NCI-H748 (cell line): ENCODE measurements around the gene ZIC4.
A peak's percentile ranks its signal among the peaks of the same experiment; 100 is the strongest.

Source experiments
- DNase-seq: peaks from one replicate; lab custom pipeline; 2025; ENCODE audit not compliant: unreplicated experiment; lab: John Stamatoyannopoulos, UW

The ZIC4 gene

DNA sequence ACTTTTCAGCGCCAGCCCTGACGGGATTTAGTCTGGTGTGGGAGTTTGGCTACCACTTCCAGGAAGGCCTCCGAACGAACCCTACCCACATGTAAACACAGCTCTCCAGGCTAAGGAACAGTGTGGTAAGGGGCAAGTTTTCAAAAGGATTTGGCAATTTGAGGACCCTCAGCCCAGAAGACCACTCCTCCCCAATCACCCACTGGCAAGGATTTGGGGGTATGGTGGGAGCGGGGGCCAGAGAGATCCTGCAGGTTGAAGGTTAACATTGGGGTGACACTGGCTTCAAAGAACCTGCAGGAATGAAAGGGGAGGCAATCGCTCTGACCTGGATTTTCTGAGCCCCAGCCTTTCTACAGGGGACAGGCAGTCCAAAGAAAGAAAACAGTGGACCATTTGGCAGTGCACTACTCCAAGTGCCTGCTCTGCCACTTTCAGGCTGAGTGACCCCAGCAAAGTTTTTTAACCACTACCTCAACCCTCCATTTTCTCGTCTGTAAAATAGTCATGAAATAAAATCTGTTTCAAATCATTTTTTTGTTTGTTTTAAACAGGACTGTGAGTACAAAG, 34.5 kb downstream of the ZIC4 start:
- no peak for DNase-seq

DNA sequence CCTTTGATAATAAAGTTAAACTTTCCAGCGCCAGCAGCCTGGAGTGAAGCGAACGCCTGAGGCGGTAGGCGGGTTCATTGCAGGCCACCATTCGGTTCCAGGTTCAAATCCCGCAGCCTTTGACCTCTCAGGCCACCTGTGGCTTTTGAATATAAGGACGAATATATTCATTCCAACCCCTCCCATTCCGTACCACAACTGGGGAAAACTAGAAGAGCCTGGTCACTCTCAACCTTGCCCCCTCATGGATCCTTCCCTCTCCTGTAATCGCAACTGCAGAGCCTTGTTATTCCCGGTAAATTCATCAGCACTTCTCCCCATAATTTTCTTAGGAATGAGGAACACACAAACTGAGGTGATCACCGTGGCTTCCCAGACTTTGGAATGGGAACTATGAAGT, 35.2 kb downstream of the ZIC4 start:
- no peak for DNase-seq

DNA sequence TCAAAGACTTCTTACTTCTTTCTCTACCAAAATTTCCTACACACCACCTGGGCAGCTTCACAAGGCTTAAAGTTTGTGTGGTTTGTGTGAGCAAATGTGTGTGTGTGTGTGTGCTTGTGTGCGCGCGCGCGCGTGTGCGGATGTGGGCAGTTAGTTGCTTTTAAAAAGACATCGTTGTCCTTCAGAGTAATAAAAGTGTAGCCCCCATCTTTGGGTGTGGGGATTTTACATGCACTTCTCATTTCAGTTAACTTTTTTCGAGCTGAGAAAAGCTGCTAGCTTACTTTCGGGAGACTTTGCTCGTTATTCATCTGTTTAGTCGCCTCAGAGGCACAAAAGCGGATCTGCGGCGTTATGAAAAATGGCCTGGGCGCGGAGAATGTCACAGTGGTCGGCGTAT, 36.0 kb downstream of the ZIC4 start:
- no peak for DNase-seq

DNA sequence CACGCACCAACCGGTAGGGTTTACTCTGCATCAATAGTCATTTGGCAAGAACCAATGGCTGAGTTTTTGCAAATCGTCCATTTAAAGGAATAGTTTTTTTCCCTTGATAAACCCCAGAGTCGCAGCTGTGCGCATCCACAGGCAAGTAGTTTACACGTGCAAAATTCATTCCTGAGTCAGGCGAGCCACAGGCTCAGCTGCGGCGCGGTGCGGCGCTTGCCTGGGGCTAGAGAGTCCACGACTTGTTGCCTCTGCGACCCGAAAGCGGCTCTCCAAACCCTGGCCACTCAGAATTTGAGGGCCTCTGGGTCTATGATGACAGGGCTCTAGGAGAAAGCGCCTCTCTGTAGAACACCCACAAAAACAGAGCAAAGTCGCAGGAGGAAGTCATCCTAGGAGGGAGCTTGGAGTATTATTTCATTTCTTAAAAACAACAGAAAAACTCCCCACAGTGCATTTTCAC, 36.7 kb downstream of the ZIC4 start:
- no peak for DNase-seq

DNA sequence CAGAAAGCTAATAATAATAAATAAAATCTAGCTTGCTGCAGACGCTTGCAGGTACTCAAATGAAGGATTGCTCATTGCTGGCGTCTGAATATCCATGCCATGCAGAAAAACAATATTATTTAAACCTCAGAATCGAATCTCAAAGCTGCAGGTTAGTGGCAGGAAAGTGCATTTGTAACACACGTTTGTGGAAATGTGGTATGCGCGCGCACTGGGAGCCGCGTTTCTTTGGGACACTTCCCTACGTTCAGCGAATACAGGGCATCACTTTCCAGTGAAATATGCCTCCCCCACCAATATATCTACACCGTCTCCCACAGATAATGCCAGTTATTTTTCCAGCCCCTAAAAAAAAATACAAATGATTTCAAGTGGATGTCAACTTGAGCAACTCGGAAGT, 37.1 kb downstream of the ZIC4 start:
- no peak for DNase-seq

DNA sequence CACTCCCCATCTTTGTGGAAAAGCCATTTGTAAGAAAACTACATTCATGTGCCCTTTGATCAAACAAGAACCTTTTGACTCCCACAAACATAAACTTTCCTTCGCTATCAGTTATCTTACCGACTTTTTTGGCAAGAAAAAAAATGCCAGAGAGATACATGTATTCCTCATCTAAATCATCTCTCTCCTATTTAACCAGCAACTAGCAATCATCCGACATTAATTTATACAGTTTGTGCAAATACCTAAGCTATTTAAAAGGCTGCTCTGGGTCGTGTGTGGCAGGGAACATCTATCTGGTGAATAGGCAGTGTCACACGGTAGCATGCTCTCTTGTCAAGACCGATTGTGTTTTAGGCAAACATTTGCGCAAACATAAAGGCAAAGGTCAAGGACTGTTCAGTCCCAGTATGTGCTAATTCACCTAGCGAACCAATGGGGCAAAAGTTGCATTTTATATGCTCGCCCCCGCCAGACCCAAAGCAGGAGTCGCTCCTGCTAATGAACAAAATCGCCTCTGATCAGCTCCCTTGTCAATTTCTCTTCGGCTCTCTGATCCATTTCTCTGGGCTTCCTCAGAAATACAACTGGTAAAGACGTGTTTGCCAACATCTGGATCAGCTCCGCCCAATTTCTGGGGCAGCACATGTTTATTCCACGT, 37.7 kb downstream of the ZIC4 start:
- peak; percentile 57 for DNase-seq

DNA sequence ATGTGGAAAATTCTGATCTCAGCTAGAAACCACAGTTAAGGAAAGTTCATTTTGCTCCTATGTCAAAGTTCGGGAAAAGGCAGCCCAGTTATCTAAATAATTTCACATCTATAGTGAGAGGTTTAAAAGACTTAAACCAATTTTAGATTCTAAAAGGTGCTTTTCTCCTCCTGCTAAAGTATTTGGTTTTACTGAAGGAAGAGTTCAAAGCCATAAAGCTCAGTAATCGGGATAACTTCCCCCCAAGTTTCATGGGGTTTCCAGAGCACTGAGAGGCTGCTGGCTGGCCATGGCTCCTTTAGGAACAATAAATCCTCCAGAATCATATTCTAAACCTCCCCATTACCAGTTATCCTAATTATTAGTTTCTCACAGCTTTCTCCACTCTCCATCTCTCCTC, 38.2 kb downstream of the ZIC4 start:
- DNase-seq, result no peak

DNA sequence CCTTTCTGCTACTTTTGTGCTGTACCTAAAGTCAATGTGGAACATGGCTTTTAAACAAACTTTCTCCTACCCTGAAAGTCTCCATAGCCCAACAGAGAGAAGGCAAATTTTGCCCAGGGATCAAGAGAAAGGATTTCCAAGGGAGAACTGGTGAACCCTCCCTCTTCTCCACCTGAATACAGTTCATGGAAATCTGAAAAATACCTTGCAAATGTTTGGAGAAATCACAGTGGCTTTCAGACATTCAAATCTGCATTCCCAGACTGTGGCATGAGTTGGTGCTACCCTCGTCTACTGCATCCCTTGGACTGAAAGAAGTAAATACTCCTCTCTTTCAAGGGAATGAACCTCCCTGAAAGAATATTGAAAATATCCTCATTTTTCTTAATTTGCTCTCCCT, 38.7 kb downstream of the ZIC4 start:
- DNase-seq, result no peak

DNA sequence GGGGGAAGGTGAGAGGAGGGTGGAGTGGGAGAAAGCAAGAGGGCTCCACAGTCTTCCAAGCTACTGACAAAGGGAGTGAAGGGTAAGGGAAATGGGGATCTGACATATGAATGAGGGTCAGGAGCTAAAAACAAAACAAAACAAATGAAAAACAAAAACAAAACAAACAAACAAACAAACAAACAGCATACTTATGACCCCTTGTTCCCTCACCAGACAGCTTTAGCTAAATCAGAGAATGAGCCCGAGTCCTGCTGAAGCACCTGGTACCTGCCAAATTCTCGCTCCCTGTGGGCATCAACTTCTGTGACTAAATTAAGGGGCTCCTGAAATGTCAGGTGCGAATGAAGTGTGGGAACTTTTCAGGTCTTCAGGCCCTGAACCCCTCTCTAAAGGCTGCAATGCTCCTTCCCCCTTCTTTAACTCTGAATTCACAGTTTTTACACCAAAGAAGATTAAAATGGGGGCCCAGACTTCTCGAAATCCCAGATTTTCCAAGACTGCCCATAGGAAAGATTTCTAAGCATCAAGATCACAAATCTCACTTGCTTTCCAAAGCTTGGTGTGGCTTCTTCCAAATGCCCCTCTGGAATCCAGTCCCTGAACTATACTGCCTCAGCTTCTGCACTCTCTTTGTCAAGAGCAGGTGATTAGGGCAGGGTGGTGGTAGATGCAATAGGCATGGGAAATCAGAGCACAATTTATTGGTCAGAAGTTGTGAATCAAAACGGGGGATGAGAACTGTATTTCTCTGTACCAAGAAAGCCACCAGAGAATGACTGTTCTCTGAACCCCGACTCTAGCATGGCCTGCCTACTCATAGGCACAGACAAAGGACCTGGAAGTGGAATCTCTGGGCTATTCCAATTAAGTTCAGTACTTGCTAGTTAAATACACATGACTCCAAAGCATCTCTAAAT, 40.9 kb downstream of the ZIC4 start:
- no peak for DNase-seq

DNA sequence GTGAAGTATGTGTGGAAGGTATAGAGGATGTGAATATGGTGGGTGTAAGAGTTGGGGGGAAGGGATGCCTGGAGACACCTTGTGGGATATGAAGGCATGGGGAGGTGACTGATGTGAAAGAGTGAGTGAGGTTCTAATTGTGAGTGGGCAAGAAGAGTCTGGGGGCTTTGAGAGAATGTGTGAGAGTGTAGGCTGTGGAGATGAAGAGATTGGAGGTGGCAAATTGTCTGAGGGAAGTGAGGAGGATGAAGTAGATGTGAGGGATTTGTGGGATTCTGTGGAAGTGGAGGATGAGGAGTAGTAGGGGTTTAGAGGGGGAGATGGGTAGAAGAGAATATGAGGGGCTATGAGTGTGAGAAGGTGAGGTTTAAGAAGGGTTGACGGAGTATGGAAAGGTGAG, 41.6 kb downstream of the ZIC4 start:
- no peak for DNase-seq

DNA sequence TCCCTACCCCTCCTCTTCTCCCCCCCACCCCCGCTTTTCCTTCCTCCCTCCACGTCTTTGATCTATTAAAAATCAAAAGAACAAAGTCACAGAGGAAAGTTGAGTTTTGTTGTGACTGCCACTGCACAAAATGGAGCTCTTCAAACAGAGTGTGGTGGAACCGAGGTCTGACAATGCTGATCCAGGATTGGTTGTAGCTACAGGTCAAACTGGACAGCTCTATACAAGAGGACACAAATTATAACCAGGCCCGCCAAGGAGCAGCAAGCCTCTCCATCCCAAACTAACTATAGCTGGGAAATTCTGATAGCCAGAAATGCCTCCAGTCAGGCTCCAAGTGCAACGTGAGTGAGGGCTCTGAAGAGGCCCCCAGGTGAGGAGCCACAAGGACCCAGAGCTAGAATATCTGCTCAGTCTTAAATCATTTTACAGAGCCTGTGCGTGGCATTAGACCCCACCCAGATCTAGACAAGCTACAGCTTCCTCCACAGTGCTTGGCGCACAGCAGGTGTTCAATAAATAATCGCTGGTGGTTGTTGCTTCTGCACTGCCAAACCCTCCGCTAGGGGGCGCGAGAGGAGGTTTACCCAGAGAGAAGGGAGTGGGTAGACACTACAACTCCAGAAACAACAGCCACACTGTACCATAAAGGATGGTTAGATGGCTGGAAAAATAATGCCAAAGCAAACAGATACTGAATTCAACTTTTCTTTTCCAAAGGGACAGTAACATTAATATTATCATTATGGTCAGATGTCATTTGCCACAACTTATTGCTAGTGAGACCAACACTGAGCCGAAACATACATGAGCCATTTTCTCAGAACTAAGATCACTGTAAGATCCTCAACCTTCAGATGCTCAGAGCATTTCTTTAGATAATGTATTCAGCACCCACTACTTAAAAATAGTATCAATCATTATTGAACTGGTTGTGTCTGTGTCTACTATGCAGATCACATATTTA, 44.6 kb downstream of the ZIC4 start:
- DNase-seq, result peak; percentile 82

DNA sequence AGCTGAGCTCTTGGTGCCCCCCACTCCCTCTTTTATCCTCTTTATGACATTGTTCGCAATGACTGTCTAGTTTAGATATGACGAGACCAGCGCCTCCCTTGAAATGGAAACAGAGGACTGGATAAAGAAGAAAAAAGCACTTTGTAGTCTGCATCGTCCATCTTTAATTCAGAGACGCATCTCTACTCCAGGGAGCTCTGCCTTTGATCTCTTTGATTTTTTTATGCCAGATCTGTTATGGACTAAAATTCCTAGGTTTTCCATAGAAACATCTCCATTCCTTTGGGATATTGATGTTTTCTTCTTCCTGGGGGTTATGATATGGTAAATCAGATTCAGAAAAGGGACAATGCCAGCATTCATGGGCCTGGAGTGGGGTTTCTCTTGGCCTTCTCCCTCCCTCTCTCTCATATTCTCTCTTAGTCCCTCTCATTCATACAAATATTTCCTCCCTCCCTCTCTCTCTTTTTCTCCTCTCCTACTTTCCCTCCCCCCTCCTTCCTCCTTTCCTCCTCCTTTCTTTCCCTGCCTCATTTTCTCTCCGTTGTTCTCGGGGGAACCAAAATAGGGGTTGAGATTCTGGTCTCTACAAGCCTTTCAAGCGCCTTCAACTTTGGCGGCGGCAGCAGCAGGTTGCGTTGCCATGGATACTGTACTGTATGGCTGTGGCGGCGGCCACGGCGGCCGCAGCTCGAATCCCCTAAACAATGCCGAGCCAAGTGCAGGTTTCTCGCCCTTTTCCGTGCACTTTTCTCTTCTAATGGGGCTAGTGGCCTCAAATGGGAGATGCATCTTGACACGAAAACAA, 45.5 kb downstream of the ZIC4 start:
- DNase-seq, result peak; percentile 85

DNA sequence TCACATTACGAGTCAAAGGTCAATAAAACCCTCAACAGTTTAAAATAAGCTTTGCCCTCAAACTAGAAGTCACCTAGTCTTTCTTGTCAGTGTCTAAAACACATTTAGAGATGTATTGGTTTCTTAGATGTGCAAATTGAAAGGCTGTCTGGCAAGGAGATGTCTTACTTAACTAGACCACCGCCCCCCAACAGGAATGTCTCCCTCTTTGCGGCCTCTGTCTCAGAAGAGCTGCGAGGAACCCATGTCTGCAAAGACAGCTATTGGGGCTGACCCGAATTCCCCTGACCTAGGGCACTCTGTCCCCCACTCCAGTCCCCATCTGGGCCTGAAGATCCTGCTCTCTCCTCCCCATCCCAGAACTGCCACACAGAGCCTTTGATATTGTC, 46.3 kb downstream of the ZIC4 start:
- DNase-seq, result no peak

DNA sequence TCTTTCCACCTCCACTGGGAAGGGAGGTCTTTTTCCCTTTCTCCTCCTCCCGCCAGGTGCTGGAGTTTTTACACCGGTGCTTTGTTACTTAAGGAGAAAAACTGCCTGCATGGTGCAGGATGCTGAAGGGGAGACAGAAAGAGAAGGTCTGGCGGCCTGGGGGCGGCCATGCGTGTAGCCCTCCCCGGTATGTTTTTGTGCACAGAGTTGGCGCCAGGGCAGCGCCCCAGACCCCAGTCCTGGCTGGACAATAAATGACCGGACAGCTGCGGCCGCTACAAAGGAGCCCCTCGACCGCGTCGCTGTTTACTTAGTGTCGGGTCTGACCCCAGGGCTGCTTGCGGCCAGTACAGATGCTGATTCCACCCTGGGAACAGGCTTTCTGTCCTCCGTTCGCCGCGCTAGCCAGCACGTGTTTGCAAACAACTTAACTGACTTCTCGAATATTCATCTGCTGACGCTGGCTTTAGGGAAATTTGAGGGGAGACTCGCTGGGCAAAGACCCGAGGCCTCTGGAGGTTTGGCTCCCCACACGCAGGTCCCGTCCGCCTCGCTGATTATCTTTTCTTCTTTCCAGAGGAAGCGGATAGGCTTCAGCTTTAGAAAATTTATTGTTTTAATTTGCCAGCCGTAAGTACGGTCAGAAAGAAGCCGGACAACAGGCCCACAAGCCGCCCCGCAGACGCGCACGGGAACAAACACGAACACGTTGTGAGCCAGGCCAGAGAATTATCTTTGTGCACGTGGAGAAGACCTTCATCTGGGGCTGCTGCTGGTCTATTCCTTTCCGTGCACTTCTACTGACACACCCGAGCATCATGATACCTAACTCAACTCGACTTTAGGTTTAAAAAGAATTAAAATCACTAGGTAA, 46.9 kb downstream of the ZIC4 start:
- no peak for DNase-seq

DNA sequence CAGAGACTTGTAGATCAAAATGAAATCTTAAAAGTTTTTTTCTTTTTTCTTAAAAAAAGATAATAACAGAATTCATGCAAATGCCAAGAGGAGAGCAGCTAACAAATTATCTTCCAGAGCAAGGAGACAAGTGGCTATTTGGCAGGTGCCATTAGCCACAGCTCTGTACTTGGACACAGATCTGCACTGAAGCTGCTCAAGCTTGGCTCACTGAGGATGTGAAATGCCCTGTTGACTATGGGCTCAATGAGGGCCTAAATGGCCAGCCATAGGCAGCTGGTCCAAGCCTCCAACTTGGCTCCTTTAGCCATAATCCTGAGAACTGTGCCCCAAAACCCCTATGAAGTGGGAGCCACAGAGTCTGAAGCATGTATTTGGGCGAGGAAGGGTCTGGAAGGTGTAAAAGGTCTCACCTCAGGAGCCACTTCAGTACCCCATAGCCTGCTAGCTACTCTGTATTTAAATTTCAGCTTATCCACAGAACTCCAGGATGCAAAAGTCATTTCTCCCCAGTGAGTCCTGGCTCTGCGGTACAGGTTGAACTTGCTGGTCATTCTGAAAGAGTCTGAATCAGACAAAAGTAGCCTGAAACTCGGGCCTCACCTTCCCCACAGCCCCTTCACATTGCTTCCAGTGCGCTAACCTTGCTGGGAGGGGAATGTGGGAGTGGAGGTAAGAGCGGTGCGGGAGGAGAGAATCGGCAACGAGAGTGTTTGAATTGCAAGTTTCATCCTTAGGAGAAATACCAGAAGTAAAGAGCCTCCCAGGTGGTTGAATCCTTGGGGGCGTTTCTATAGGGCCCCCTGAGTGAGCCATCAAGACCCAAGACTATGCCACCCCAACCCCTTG, 48.0 kb downstream of the ZIC4 start:
- no peak for DNase-seq

DNA sequence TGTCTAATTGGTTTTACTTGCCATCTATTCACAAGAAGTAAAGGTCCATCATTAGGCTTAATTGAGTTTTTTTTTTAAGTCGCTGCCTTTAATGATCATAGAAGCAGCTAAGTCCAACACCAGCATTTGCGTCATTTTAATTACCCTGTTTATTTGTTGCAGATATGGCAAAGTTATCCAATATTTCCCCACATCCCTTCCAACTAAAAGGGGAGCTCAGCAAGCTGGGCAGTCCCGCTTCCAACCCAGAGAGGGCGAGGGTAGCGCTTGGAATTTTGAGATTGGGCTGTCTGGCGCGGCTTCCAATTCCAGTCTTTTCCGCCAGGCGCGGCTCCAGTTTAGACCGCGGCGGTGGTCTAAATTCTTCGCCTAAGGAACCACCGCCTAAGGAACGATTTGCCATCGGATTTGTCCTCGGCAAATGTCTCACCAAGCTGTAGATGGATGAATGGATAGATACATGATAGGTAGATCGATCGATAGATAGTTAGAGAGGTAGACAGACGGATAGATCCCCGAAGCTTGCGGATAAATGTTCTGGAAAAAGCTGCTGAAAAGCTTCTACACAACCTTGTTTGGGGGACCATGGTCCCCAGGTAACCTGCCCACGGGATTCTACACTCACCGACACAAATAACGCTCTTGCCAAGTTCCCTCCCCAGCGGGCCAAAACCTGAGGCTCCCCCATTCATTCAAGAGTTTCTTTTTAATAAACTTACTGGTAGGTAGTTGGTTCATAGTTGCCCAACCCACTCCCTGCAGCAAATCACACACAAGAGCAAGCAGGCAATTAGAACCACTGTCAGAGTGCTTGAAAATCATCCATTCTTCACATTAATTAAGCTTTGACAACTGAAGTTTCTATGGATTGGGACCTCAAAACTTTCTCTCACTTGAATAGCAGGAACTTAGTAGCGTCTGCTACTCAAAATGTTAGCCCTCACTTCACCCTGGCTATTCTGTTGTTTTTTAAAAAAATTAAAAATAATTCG, 49.1 kb downstream of the ZIC4 start:
- no peak for DNase-seq
